HL-60 (cell line): ENCODE results near the gene C20orf173.

Source experiments
- DNase-seq, 2 experiments: peaks; one replicate each; pipeline ENCODE4 v3.0.0-alpha.2; 2010 to 2020; ENCODE audit warnings: low read depth in 1 of 2, low spot score in 1 of 2
- H3K27ac ChIP-seq: fragments of 250-450 bp; sonication (Bioruptor Pico); replicated peaks from 2 replicates; pipeline ENCODE4 v1.5.1; 2020; ENCODE audit warnings: mild to moderate bottlenecking, moderate library complexity
- H3K27me3 ChIP-seq: fragments of 250-450 bp; sonication (Bioruptor Pico); 2 replicates; pipeline ENCODE4 v1.5.1; 2021; ENCODE audit warnings: mild to moderate bottlenecking, moderate library complexity; ENCODE audit not compliant: insufficient read depth, poor library complexity, severe bottlenecking
- H3K4me3 ChIP-seq: replicated peaks from 2 replicates; pipeline ENCODE4 v1.5.1; 2011; ENCODE audit warnings: mild to moderate bottlenecking, control low read depth, low read length; ENCODE audit not compliant: insufficient read depth
- CTCF ChIP-seq: IDR thresholded peaks from one replicate; pipeline ENCODE4 v1.5.1; 2011; ENCODE audit warnings: low read length, control low read depth, inconsistent platforms; ENCODE audit not compliant: insufficient read depth
- GABPA ChIP-seq: IDR thresholded peaks from 2 replicates; pipeline ENCODE4 v1.6.1; 2012; ENCODE audit warnings: low read depth
- POLR2AphosphoS5 ChIP-seq: IDR thresholded peaks from 2 replicates; pipeline ENCODE4 v1.6.1; 2012; ENCODE audit warnings: low read depth
- SPI1 ChIP-seq: IDR thresholded peaks from 2 replicates; pipeline ENCODE4 v1.6.1; 2012; ENCODE audit warnings: low read depth, mild to moderate bottlenecking, borderline replicate concordance
- TF ChIP-seq, protein P1 (sequence below): IDR thresholded peaks from 2 replicates; pipeline ENCODE4 v1.6.1; 2012; ENCODE audit warnings: low read depth; ENCODE audit not compliant: insufficient replicate concordance

C20orf173 gene

GRCh38 chr20:35571555-35571954, 42.1 kb upstream of the C20orf173 start:
- Histone ChIP-seq H3K27ac (no peak overlapping the region), H3K27me3 (no peaks in the 10 kb centered on the region), H3K4me3 (no peak overlapping the region)
- DNase-seq: no peak
- TF ChIP-seq SPI1 (no peak), POLR2AphosphoS5 (no peak), CTCF (no peak), GABPA (no peak)
- TF ChIP-seq, protein P1, sequence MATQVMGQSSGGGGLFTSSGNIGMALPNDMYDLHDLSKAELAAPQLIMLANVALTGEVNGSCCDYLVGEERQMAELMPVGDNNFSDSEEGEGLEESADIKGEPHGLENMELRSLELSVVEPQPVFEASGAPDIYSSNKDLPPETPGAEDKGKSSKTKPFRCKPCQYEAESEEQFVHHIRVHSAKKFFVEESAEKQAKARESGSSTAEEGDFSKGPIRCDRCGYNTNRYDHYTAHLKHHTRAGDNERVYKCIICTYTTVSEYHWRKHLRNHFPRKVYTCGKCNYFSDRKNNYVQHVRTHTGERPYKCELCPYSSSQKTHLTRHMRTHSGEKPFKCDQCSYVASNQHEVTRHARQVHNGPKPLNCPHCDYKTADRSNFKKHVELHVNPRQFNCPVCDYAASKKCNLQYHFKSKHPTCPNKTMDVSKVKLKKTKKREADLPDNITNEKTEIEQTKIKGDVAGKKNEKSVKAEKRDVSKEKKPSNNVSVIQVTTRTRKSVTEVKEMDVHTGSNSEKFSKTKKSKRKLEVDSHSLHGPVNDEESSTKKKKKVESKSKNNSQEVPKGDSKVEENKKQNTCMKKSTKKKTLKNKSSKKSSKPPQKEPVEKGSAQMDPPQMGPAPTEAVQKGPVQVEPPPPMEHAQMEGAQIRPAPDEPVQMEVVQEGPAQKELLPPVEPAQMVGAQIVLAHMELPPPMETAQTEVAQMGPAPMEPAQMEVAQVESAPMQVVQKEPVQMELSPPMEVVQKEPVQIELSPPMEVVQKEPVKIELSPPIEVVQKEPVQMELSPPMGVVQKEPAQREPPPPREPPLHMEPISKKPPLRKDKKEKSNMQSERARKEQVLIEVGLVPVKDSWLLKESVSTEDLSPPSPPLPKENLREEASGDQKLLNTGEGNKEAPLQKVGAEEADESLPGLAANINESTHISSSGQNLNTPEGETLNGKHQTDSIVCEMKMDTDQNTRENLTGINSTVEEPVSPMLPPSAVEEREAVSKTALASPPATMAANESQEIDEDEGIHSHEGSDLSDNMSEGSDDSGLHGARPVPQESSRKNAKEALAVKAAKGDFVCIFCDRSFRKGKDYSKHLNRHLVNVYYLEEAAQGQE: no peak

- no peak for DNase-seq
- no peak overlapping the region for H3K27ac ChIP-seq
- TF ChIP-seq SPI1 (no peak), CTCF (no peak), GABPA (no peak), POLR2AphosphoS5 (no peak)
- TF ChIP-seq, protein P1: no peak
- no peaks in the 10 kb centered on the region for H3K27me3 ChIP-seq
- H3K4me3 ChIP-seq: no peak overlapping the region
Measured at GRCh38 chr20:35568645-35569044, 39.2 kb upstream of the C20orf173 start.

- TF ChIP-seq, protein P1: no peak
- TF ChIP-seq POLR2AphosphoS5 (no peak), GABPA (no peak), SPI1 (no peak), CTCF (no peak)
- Histone ChIP-seq H3K4me3 (no peak overlapping the region), H3K27ac (no peak overlapping the region), H3K27me3 (no peaks in the 10 kb centered on the region)
- DNase-seq: no peak
Measured at GRCh38 chr20:35564905-35565304, 35.5 kb upstream of the C20orf173 start.
